H9 (cell line): ENCODE measurements around the gene SHH. TPM values are rescaled to one million over a fixed set of nuclear protein-coding genes. Genes with fewer than 3 reads are reported as not detected.

ENCODE experiments used
- DNase-seq: peaks from one replicate; pipeline ENCODE4 v3.0.0-alpha.2; 2017
- H2AFZ ChIP-seq: one replicate; pipeline ENCODE4 v1.6.1; 2013; ENCODE audit warnings: mild to moderate bottlenecking, low read length, control low read depth, moderate library complexity
- H2AK5ac ChIP-seq: 2 replicates; pipeline ENCODE4 v1.6.1; 2013; ENCODE audit warnings: low read length, control low read depth, mixed read lengths; ENCODE audit not compliant: insufficient read length
- H2BK120ac ChIP-seq: one replicate; pipeline ENCODE4 v1.6.1; 2013; ENCODE audit warnings: low read depth, mild to moderate bottlenecking, low read length, control low read depth, inconsistent platforms; ENCODE audit not compliant: poor library complexity, severe bottlenecking
- H2BK12ac ChIP-seq: 2 replicates; pipeline ENCODE4 v1.6.1; 2013; ENCODE audit warnings: low read length, control low read depth, mixed read lengths, low read depth; ENCODE audit not compliant: insufficient read length
- H2BK15ac ChIP-seq: 2 replicates; pipeline ENCODE4 v1.6.1; 2013; ENCODE audit warnings: low read depth, low read length, control low read depth
- H2BK20ac ChIP-seq: one replicate; pipeline ENCODE4 v1.6.1; 2013; ENCODE audit warnings: low read depth, mild to moderate bottlenecking, low read length, control low read depth, inconsistent platforms; ENCODE audit not compliant: poor library complexity, severe bottlenecking
- H2BK5ac ChIP-seq: 2 replicates; pipeline ENCODE4 v1.6.1; 2013; ENCODE audit warnings: low read length, control low read depth, mixed read lengths; ENCODE audit not compliant: insufficient read length
- H3K14ac ChIP-seq: 2 replicates; pipeline ENCODE4 v1.6.1; 2013; ENCODE audit warnings: low read length, control low read depth; ENCODE audit not compliant: insufficient read depth
- H3K18ac ChIP-seq: 2 replicates; pipeline ENCODE4 v1.6.1; 2013; ENCODE audit warnings: low read depth, mild to moderate bottlenecking, mixed read lengths, low read length, control low read depth; ENCODE audit not compliant: insufficient read length
- H3K23ac ChIP-seq: 2 replicates; pipeline ENCODE4 v1.6.1; 2013; ENCODE audit warnings: low read length, control low read depth, mixed read lengths, low read depth; ENCODE audit not compliant: insufficient read length
- H3K23me2 ChIP-seq: 2 replicates; pipeline ENCODE4 v1.6.1; 2013; ENCODE audit warnings: low read depth, mild to moderate bottlenecking, mixed read lengths, low read length, control low read depth; ENCODE audit not compliant: insufficient read length, poor library complexity, severe bottlenecking
- H3K27ac ChIP-seq: 2 replicates; pipeline ENCODE4 v1.5.1; 2013; ENCODE audit warnings: low read length, control low read depth, mixed read lengths, low read depth; ENCODE audit not compliant: insufficient read length
- H3K27me3 ChIP-seq: 2 replicates; pipeline ENCODE4 v1.6.1; 2013; ENCODE audit warnings: low read length, control low read depth, inconsistent platforms; ENCODE audit not compliant: insufficient read depth
- H3K4ac ChIP-seq: 2 replicates; pipeline ENCODE4 v1.6.1; 2013; ENCODE audit warnings: low read depth, mild to moderate bottlenecking, control low read depth, inconsistent platforms, low read length, moderate library complexity
- H3K4me1 ChIP-seq: 2 replicates; pipeline ENCODE4 v1.6.1; 2013; ENCODE audit warnings: low read length, control low read depth, inconsistent platforms; ENCODE audit not compliant: insufficient read depth
- H3K4me2 ChIP-seq: 2 replicates; pipeline ENCODE4 v1.6.1; 2013; ENCODE audit warnings: low read length, control low read depth, mixed read lengths; ENCODE audit not compliant: insufficient read length, insufficient read depth
- H3K56ac ChIP-seq: 2 replicates; pipeline ENCODE4 v1.6.1; 2013; ENCODE audit warnings: low read depth, mild to moderate bottlenecking, mixed read lengths, low read length, control low read depth; ENCODE audit not compliant: insufficient read length
- H3K79me1 ChIP-seq: 2 replicates; pipeline ENCODE4 v1.6.1; 2013; ENCODE audit warnings: low read depth, mild to moderate bottlenecking, moderate library complexity, low read length, control low read depth, inconsistent platforms; ENCODE audit not compliant: insufficient read depth, poor library complexity, severe bottlenecking
- H3K79me2 ChIP-seq: 2 replicates; pipeline ENCODE4 v1.6.1; 2013; ENCODE audit warnings: low read length, control low read depth, inconsistent platforms; ENCODE audit not compliant: insufficient read depth
- H3K9ac ChIP-seq: 2 replicates; pipeline ENCODE4 v1.6.1; 2013; ENCODE audit warnings: low read length, control low read depth, mixed read lengths; ENCODE audit not compliant: insufficient read length; ENCODE audit errors: extremely low read depth
- H3K9me3 ChIP-seq: one replicate; pipeline ENCODE4 v1.6.1; 2013; ENCODE audit warnings: low read depth, low read length, inconsistent platforms; ENCODE audit not compliant: control insufficient read depth
- H3T11ph ChIP-seq: one replicate; pipeline ENCODE4 v1.6.1; 2013; ENCODE audit warnings: mild to moderate bottlenecking, low read length, control low read depth, inconsistent platforms
- H4K20me1 ChIP-seq: one replicate; pipeline ENCODE4 v1.6.1; 2013; ENCODE audit not compliant: control insufficient read depth, insufficient read length, insufficient read depth
- H4K5ac ChIP-seq: 2 replicates; pipeline ENCODE4 v1.6.1; 2013; ENCODE audit warnings: low read depth, mild to moderate bottlenecking, mixed read lengths, low read length, control low read depth; ENCODE audit not compliant: insufficient read length
- H4K8ac ChIP-seq: replicated peaks from 2 replicates; pipeline ENCODE4 v1.6.1; 2013; ENCODE audit warnings: low read length, control low read depth, mixed read lengths, low read depth; ENCODE audit not compliant: insufficient read length
- H4K91ac ChIP-seq: 2 replicates; pipeline ENCODE4 v1.6.1; 2013; ENCODE audit warnings: low read depth, mild to moderate bottlenecking, moderate library complexity, mixed read lengths, low read length, control low read depth; ENCODE audit not compliant: insufficient read length
- H3K27ac Mint-ChIP-seq, 3 experiments: 2 replicates in 2 of 3; 3 replicates in 1 of 3; pipeline ENCODE4 v1.8.0; 2020 to 2021; ENCODE audit warnings: mixed read lengths in 3 of 3, mild to moderate bottlenecking in 1 of 3, moderate library complexity in 1 of 3
- H3K27me3 Mint-ChIP-seq: 2 replicates; pipeline ENCODE4 v1.8.0; 2021; ENCODE audit warnings: low read depth, mild to moderate bottlenecking, moderate library complexity, mixed read lengths
- H3K36me3 Mint-ChIP-seq, 3 experiments: 2 replicates in 2 of 3; 3 replicates in 1 of 3; pipeline ENCODE4 v1.8.0; 2020 to 2021; ENCODE audit warnings: low read depth in 3 of 3, mixed read lengths in 3 of 3; ENCODE audit not compliant: insufficient read depth in 1 of 3
- H3K4me1 Mint-ChIP-seq, 2 experiments: 2 replicates each; pipeline ENCODE4 v1.8.0; 2020; ENCODE audit warnings: mixed read lengths in 2 of 2
- H3K4me3 Mint-ChIP-seq, 2 experiments: 2 replicates in 1 of 2; 3 replicates in 1 of 2; pipeline ENCODE4 v1.8.0; 2020 to 2021; ENCODE audit warnings: mild to moderate bottlenecking in 2 of 2, mixed read lengths in 2 of 2, moderate library complexity in 1 of 2
- H3K9me3 Mint-ChIP-seq, 2 experiments: 2 replicates in 1 of 2; 3 replicates in 1 of 2; pipeline ENCODE4 v1.8.0; 2020; ENCODE audit warnings: mild to moderate bottlenecking in 2 of 2, mixed read lengths in 2 of 2, moderate library complexity in 1 of 2
- WGBS: extraction: QIAGEN DNeasy Blood & Tissue Kit; methylation state at CpG from one replicate; pipeline ENCODE4 v1.1.7; 2013; ENCODE audit warnings: missing lambda C conversion rate, low lambda C conversion rate, mixed read lengths; ENCODE audit not compliant: insufficient read length; ENCODE audit errors: extremely low coverage; 5-methylcytosine and 5-hydroxymethylcytosine counted together
- total RNA-seq: library from RNA; stranded (reverse); gene quantifications from 2 replicates; pipeline ENCODE4 v1.2.1, GENCODE V29; 2021
- TF ChIP-seq, protein P1 (sequence below): fragments of 200-600 bp; sonication (generic); conservative IDR thresholded peaks from 3 replicates; pipeline ENCODE4 v1.8.0; 2021; ENCODE audit warnings: antibody characterized with exemption, mild to moderate bottlenecking

SHH gene
- total RNA-seq, 1 experiment from 2014 or later = 0.07 TPM

DNA sequence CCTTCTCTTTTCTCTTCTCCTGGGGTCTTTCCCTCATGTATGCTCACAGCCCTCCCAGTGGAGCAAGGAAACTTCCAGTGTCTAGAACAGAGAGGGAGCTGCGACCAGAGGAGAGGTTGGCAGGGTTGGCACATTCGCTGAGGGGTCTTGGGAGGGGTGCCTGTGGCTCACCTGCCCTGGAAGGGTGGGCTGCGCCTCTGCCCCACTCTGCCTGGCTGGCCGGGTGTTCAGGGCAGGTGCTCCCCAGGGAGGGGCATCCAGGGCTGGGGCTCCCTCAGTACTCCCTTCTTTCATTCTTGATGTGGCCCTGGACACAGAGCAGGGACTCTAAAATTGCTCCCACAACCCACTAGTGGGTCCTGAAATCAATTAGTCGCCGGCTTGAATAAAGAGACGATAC, 16.9 kb downstream of the SHH start:
- no peak for DNase-seq
- Histone ChIP-seq H3K27ac (no peak overlapping the region), H2BK120ac (no peak overlapping the region), H2AK5ac (no peak overlapping the region), H2BK5ac (no peak overlapping the region), H4K8ac (no peak overlapping the region), H3K79me2 (no peaks in the 10 kb centered on the region), H3K9me3 (no peaks in the 10 kb centered on the region), H3K9ac (no peak overlapping the region), H3K79me1 (no peaks in the 10 kb centered on the region), H3K23me2 (peaks cover 3% of the 10 kb centered on the region), H3K4me1 (no peaks in the 10 kb centered on the region), H2BK20ac (no peak overlapping the region), H3K14ac (no peak overlapping the region), H3K27me3 (peaks cover 8% of the 10 kb centered on the region; the same call in 1 of the 2 replicates), H3K4ac (no peak overlapping the region), H3K56ac (no peak overlapping the region), H2BK12ac (no peak overlapping the region), H2AFZ (no peak overlapping the region), H3K4me2 (no peak overlapping the region), H4K5ac (no peak overlapping the region), H3T11ph (no peak overlapping the region), H4K20me1 (no peaks in the 10 kb centered on the region), H4K91ac (no peak overlapping the region), H2BK15ac (no peak overlapping the region), H3K23ac (no peak overlapping the region), H3K18ac (no peak overlapping the region)
- Mint-ChIP-seq H3K27me3 (peaks cover 57% of the 10 kb centered on the region), H3K4me3 (no peak overlapping the region), H3K4me1 (no peaks in the 10 kb centered on the region), H3K9me3 (peaks cover 0 to 7% of the 10 kb centered on the region in 2 experiments; a peak in 3 of 5 replicates), H3K36me3 (peaks cover 0 to 2% (median 0%) of the 10 kb centered on the region in 3 experiments; a peak in 1 of 7 replicates), H3K27ac (no peak overlapping the region)
- TF ChIP-seq, protein P1, sequence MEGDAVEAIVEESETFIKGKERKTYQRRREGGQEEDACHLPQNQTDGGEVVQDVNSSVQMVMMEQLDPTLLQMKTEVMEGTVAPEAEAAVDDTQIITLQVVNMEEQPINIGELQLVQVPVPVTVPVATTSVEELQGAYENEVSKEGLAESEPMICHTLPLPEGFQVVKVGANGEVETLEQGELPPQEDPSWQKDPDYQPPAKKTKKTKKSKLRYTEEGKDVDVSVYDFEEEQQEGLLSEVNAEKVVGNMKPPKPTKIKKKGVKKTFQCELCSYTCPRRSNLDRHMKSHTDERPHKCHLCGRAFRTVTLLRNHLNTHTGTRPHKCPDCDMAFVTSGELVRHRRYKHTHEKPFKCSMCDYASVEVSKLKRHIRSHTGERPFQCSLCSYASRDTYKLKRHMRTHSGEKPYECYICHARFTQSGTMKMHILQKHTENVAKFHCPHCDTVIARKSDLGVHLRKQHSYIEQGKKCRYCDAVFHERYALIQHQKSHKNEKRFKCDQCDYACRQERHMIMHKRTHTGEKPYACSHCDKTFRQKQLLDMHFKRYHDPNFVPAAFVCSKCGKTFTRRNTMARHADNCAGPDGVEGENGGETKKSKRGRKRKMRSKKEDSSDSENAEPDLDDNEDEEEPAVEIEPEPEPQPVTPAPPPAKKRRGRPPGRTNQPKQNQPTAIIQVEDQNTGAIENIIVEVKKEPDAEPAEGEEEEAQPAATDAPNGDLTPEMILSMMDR = no peak
- WGBS = no CpG with 5 or more reads among the region's 7 CpGs
